Natural killer cell (primary cell): ENCODE results near the gene PBLD. TPM values are rescaled to one million over a fixed set of nuclear protein-coding genes. Genes with fewer than 3 reads are reported as not detected.

Experiments
- ATAC-seq, 3 donors: fragments of 150-1000 bp in 2 of 3; fragments of 200-7000 bp in 1 of 3; cut with Tn5 transposase; 1 replicate in 1 of 3; 2 replicates in 2 of 3; pipeline ENCODE4 v1.10.0; 2021; ENCODE audit warnings: mild to moderate bottlenecking in 2 of 3, moderate library complexity in 2 of 3
- DNase-seq, 2 donors: peaks; one replicate each; pipeline versions ENCODE4 v3.0.0 to v3.0.0-alpha.2; 2013 to 2021; ENCODE audit warnings: mixed read lengths in 1 of 2
- H3K27ac ChIP-seq: one replicate; pipeline ENCODE4 v1.5.1; 2013; ENCODE audit warnings: mild to moderate bottlenecking, low read length
- H3K27me3 ChIP-seq: one replicate; pipeline ENCODE4 v1.6.1; 2013; ENCODE audit warnings: low read length; ENCODE audit not compliant: control insufficient read depth, insufficient read depth
- H3K36me3 ChIP-seq: one replicate; pipeline ENCODE4 v1.6.1; 2013; ENCODE audit warnings: low read length; ENCODE audit not compliant: control insufficient read depth, insufficient read depth
- H3K4me1 ChIP-seq: one replicate; pipeline ENCODE4 v1.6.1; 2013; ENCODE audit warnings: low read length; ENCODE audit not compliant: control insufficient read depth, insufficient read depth
- H3K4me3 ChIP-seq: one replicate; pipeline ENCODE4 v1.5.1; 2013; ENCODE audit warnings: low read length
- H3K9me3 ChIP-seq: one replicate; pipeline ENCODE4 v1.6.1; 2013; ENCODE audit warnings: low read length; ENCODE audit not compliant: control insufficient read depth, insufficient read depth
- H3K27ac Mint-ChIP-seq, 2 donors: one replicate each; pipeline ENCODE4 v1.8.0; 2022; ENCODE audit warnings: mild to moderate bottlenecking in 2 of 2, mixed read lengths in 2 of 2, moderate library complexity in 1 of 2
- H3K27me3 Mint-ChIP-seq, 2 donors: one replicate each; pipeline ENCODE4 v1.8.0; 2022; ENCODE audit warnings: low read depth in 2 of 2, mixed read lengths in 2 of 2
- H3K36me3 Mint-ChIP-seq: one replicate; pipeline ENCODE4 v1.8.0; 2022; ENCODE audit warnings: mixed read lengths
- H3K4me1 Mint-ChIP-seq, 2 donors: one replicate each; pipeline ENCODE4 v1.8.0; 2022; ENCODE audit warnings: mixed read lengths in 2 of 2
- H3K4me3 Mint-ChIP-seq: one replicate; pipeline ENCODE4 v1.8.0; 2022; ENCODE audit warnings: mild to moderate bottlenecking, moderate library complexity, mixed read lengths
- H3K9me3 Mint-ChIP-seq, 2 donors: one replicate each; pipeline ENCODE4 v1.8.0; 2022; ENCODE audit warnings: mixed read lengths in 2 of 2
- CTCF ChIP-seq: fragments of 200-600 bp; IDR thresholded peaks from one replicate; pipeline ENCODE4 v1.8.0; 2022; ENCODE audit warnings: antibody characterized with exemption
- WGBS: methylation state at CpG from one replicate; pipeline ENCODE4 v1.1.7; 2013; ENCODE audit warnings: missing lambda C conversion rate; ENCODE audit not compliant: insufficient coverage; 5-methylcytosine and 5-hydroxymethylcytosine counted together
- intact Hi-C: fragments of 100-400 bp; cut with micrococcal nuclease; formaldehyde crosslinking; loops from one replicate; pipeline ENCODE4 v1.14.2; 2022
- total RNA-seq, 4 donors: library from RNA; stranded (reverse); fragments of 120-200 nt in 1 of 4; gene quantifications; one replicate each; pipeline versions ENCODE4 v1.2.3 to v1.2.4, GENCODE V29; 2013 to 2022

PBLD gene
- total RNA-seq, 3 donors from 2014 or later (not counting 1 experiment from before 2014, with no cell fraction given): 1.4 to 2.1 (median 1.4) TPM

GRCh38 chr10:68359189-68359588, 26.5 kb upstream of the PBLD start:
- Histone ChIP-seq H3K27me3 (no peaks in the 10 kb centered on the region), H3K4me3 (no peak overlapping the region), H3K4me1 (no peaks in the 10 kb centered on the region), H3K9me3 (no peaks in the 10 kb centered on the region), H3K27ac (no peak overlapping the region), H3K36me3 (peaks cover 34% of the 10 kb centered on the region)
- no peak overlapping the region for H3K27ac Mint-ChIP-seq
- WGBS: no CpG with 5 or more reads among the region's 6 CpGs
- ATAC-seq (no peak), DNase-seq (no peak)
- H3K9me3 Mint-ChIP-seq: no peaks in the 10 kb centered on the region
- H3K4me1 Mint-ChIP-seq: no peaks in the 10 kb centered on the region
- no peak for TF ChIP-seq CTCF
- H3K27me3 Mint-ChIP-seq: no peaks in the 10 kb centered on the region
- H3K4me3 Mint-ChIP-seq: no peak overlapping the region
- peaks cover 5% of the 10 kb centered on the region for H3K36me3 Mint-ChIP-seq
- intact Hi-C loops: no loop called here

- H3K36me3 Mint-ChIP-seq: peaks cover 7% of the 10 kb centered on the region
- H3K27ac Mint-ChIP-seq: no peak overlapping the region
- no peak overlapping the region for H3K4me3 Mint-ChIP-seq
- H3K27ac ChIP-seq: no peak overlapping the region
- H3K27me3 ChIP-seq: no peaks in the 10 kb centered on the region
- H3K36me3 ChIP-seq: peaks cover 23% of the 10 kb centered on the region
- no peak for TF ChIP-seq CTCF
- H3K9me3 Mint-ChIP-seq: no peaks in the 10 kb centered on the region
- H3K4me1 Mint-ChIP-seq: no peaks in the 10 kb centered on the region
- intact Hi-C loops: no loop called here
- DNase-seq: no peak
- no peaks in the 10 kb centered on the region for H3K4me1 ChIP-seq
- ATAC-seq: no peak
- no peak overlapping the region for H3K4me3 ChIP-seq
- no peaks in the 10 kb centered on the region for H3K27me3 Mint-ChIP-seq
- 94% methylated on average over 2 of the region's 2 CpGs for WGBS
- H3K9me3 ChIP-seq: no peaks in the 10 kb centered on the region
Measured at GRCh38 chr10:68353537-68353936, 20.8 kb upstream of the PBLD start.

- 57% methylated on average over 2 of the region's 2 CpGs for WGBS
- Mint-ChIP-seq H3K27me3 (no peaks in the 10 kb centered on the region), H3K4me3 (no peak overlapping the region), H3K36me3 (peaks cover 18% of the 10 kb centered on the region), H3K4me1 (peaks cover 0 to 6% of the 10 kb centered on the region in 2 donors), H3K9me3 (no peaks in the 10 kb centered on the region), H3K27ac (peak overlapping the region; percentile 60 to 75)
- DNase-seq: peak; percentile 17 to 78
- peak; percentile 73 for TF ChIP-seq CTCF
- Histone ChIP-seq H3K27ac (no peak overlapping the region), H3K4me1 (no peaks in the 10 kb centered on the region), H3K27me3 (no peaks in the 10 kb centered on the region), H3K4me3 (no peak overlapping the region), H3K9me3 (no peaks in the 10 kb centered on the region), H3K36me3 (peaks cover 33% of the 10 kb centered on the region)
- intact Hi-C loops: loop anchor here (1.0 kb wide), 1 partner anchor 135 kb away; no protein-coding TSS in a partner anchor
- ATAC-seq: peak; percentile 62 to 88 (median 71)
Measured at GRCh38 chr10:68348265-68348741, 15.6 kb upstream of the PBLD start.

GRCh38 chr10:68346774-68347173, 14.0 kb upstream of the PBLD start:
- peaks cover 0 to 6% of the 10 kb centered on the region in 2 donors for H3K4me1 Mint-ChIP-seq
- Histone ChIP-seq H3K4me3 (no peak overlapping the region), H3K27ac (no peak overlapping the region), H3K9me3 (no peaks in the 10 kb centered on the region), H3K36me3 (peaks cover 41% of the 10 kb centered on the region), H3K4me1 (no peaks in the 10 kb centered on the region), H3K27me3 (no peaks in the 10 kb centered on the region)
- ATAC-seq (no peak), DNase-seq (no peak)
- peak overlapping the region; percentile 45 to 78 for H3K27ac Mint-ChIP-seq
- peaks cover 23% of the 10 kb centered on the region for H3K36me3 Mint-ChIP-seq
- TF ChIP-seq CTCF: no peak
- H3K27me3 Mint-ChIP-seq: no peaks in the 10 kb centered on the region
- intact Hi-C loops: no loop called here
- H3K9me3 Mint-ChIP-seq: no peaks in the 10 kb centered on the region
- no peak overlapping the region for H3K4me3 Mint-ChIP-seq
- 81% methylated on average over 3 of the region's 4 CpGs for WGBS
